Measurements from ENCODE around the gene SLC25A53.

Gene SLC25A53

GRCh38 chrX:104156630-104157529 lies at the start of gene SLC25A53:
SLC25A53 (minus strand) TSS chrX:104157009; CDS start chrX:104105257, 51,752 bp downstream.
- DNase-seq (ENCODE audit: extremely low read depth in 1 of 2, low read depth in 1 of 2), result peak; percentile 27 to 50

GRCh38 chrX:104205548-104205947 lies 48.7 kb upstream of the SLC25A53 start:
- no peak for DNase-seq (ENCODE audit: extremely low read depth in 1 of 2, low read depth in 1 of 2)

DNA sequence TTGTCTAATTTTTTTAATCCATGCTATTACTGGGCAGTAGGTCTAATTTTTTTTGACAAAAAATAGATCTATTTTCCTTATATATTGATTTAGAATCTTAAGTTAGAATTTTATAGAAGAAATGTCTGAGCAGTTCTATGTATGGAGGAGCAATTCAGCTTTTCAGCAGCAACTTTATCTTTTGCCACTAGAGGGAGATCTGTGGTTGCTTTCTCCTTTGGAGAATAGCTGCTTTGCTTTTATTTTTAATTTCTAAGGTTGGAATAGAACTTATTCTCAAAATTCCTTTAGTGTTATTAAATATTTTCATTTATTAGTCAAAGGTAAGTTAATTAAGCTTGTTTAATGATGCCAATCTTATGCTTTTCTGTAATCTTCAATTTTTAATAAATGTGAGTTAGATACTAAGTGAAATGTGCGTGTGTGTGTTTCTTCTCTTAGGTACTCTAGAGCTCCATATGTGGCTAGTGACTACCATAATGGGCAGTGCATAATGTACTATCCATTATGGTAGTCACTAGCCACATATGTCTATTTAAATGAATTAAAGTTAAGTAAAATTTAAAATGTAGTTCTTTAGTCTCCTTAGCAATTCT lies 38.8 kb upstream of the SLC25A53 start:
- no peak for DNase-seq (ENCODE audit: extremely low read depth in 1 of 2, low read depth in 1 of 2)

DNA sequence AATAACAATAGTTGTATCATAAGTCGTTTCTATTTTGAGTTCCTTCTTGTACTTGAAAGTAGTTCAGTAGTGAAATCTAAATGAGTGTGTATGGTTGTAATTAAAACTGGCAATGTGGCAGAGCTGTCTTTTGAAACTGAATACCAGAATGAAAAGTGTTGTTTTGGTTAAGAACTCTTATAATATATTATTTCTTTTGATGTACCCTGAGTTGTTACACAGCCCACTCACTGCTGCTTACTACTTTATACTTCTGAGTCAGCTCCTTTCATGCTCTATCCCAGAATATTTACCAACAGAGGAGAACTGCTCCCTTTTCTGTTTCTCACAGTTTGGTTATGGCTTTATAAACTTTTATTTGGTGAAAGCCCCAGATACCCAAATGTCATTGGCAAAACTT lies 38.2 kb upstream of the SLC25A53 start:
- no peak for DNase-seq (ENCODE audit: extremely low read depth in 1 of 2, low read depth in 1 of 2)

GRCh38 chrX:104193485-104193884 lies 36.7 kb upstream of the SLC25A53 start:
- DNase-seq (ENCODE audit: extremely low read depth in 1 of 2, low read depth in 1 of 2), result no peak

DNA sequence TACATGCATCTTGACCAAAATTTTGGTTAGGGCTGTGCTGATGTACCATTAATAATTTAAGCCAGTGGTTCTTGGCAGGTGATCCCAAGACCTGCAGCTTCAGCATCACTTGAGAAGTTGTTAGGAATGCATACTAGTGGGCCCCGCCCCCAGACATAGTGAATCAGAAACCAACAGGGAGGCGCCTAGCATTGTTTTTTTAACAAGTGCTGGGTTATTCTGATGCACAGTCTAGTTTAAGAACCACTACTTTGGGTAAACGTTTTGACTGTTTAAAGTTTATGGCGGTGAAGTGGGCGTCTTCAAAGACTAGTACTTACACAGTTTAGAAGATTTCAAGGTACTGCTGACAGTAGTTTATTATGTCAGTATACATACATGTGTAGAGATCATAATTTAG lies 33.0 kb upstream of the SLC25A53 start:
- DNase-seq (ENCODE audit: extremely low read depth in 1 of 2, low read depth in 1 of 2), result no peak

- no peak for DNase-seq (ENCODE audit: extremely low read depth in 1 of 2, low read depth in 1 of 2)
These were observed 31.1 kb upstream of the SLC25A53 start for GRCh38 chrX:104187931-104188330.

- no peak for DNase-seq (ENCODE audit: extremely low read depth in 1 of 2, low read depth in 1 of 2)
These were observed 26.9 kb upstream of the SLC25A53 start for GRCh38 chrX:104183685-104184084.

DNA sequence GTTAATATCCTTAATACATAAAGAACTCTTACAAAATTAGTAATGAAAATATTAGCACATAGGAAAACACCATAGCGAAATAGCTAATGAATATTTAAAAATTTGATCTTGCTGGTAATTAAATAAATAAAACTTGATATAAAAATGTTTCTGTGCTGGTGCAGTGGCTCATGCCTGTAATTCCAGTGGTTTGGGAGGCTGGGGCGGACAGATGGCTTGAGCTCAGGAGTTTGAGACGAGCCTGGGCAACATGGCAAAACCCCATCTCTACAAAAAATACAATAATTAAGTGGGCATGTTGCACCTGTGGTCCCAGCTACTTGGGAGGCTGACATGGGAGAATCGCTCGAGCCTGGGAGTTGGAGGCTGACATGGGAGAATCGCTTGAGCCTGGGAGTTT lies 17.0 kb upstream of the SLC25A53 start:
- no peak for DNase-seq (ENCODE audit: extremely low read depth in 1 of 2, low read depth in 1 of 2)

- DNase-seq (ENCODE audit: extremely low read depth in 1 of 2, low read depth in 1 of 2), result no peak
These were observed 16.0 kb upstream of the SLC25A53 start for GRCh38 chrX:104172788-104173187.

- no peak for DNase-seq (ENCODE audit: extremely low read depth in 1 of 2, low read depth in 1 of 2)
These were observed 15.3 kb upstream of the SLC25A53 start for GRCh38 chrX:104172121-104172520.

DNA sequence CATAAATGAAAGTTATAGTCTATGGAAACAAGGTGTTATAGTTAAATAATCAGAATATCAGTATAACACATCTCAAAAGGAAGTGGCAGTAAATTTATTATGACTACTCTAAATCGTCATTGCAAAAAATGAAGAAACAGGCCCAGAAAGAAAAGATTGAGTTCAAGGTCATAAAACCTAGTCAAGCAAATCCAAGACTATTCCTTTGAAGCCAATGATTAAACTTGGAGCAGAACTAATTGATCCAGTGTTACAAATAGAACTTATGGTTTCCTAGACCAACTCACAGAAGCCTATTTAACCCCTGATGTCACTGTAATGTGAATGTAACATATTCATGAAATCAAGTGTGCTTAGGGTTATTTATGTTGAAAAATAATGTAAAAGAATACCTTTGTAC lies 11.3 kb upstream of the SLC25A53 start:
- no peak for DNase-seq (ENCODE audit: extremely low read depth in 1 of 2, low read depth in 1 of 2)

DNA sequence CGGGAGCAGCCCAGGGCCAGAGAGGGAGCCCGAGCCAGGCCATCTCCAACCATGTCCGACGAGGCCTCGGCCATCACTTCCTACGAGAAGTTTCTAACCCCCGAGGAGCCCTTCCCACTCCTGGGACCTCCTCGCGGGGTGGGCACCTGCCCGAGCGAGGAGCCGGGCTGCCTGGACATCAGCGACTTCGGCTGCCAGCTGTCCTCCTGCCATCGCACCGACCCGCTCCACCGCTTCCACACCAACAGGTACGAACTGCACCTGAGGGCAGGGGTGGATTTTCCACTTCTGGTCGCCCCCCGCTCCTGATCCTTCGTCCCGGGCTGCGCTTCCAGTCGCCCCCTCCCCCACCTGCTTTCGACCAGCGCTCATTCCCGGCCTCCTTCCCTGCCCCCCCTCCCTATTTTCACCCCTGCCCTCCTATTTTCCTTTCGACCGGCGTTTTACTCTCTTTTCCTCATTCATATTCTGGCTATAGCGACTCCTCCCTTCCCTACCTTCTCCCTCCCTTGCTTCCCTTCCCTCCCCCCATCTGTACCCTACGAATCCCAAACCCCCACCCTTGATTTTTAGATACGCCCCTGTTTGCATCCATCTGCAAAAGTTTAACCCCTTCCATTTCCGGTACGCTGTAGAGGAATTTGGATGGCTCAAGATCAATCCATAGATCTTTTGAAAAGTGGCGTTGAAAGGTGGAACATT lies 10.1 kb upstream of the SLC25A53 start:
- no peak for DNase-seq (ENCODE audit: extremely low read depth in 1 of 2, low read depth in 1 of 2)

GRCh38 chrX:104165894-104166734 lies 9.3 kb upstream of the SLC25A53 start, which contains the start of gene FAM199X:
FAM199X (plus strand) TSS chrX:104166453; CDS start chrX:104166786, 333 bp downstream.
- peak; percentile 50 to 72 for DNase-seq (ENCODE audit: extremely low read depth in 1 of 2, low read depth in 1 of 2)

GRCh38 chrX:104151037-104151436 lies 5.8 kb downstream of the SLC25A53 start:
- no peak for DNase-seq (ENCODE audit: extremely low read depth in 1 of 2, low read depth in 1 of 2)

GRCh38 chrX:104141087-104141760 lies 15.6 kb downstream of the SLC25A53 start:
- DNase-seq (ENCODE audit: extremely low read depth in 1 of 2, low read depth in 1 of 2), result no peak

DNA sequence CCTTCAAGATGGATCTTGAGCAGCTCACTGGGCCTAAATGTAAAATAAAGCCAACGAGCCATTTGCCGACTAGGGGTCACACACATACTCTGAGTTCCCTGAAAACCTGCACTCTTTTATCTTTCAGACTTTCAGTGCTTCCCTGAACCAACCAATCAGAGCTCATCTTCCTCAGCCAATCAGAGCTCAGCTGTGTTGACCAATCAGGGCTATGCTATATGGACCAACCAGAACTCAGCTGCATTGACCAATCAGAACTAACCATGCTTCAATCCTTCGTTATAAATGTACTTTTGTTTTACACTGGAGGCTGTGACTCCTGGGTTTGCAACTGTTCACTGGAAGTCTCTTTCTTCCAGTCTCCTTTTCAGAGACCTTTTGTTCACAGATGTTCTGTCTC lies 19.3 kb downstream of the SLC25A53 start:
- no peak for DNase-seq (ENCODE audit: extremely low read depth in 1 of 2, low read depth in 1 of 2)

GRCh38 chrX:104136241-104137019 lies 20.4 kb downstream of the SLC25A53 start:
- DNase-seq (ENCODE audit: extremely low read depth in 1 of 2, low read depth in 1 of 2), result peak; percentile 17 to 18

- no peak for DNase-seq (ENCODE audit: extremely low read depth in 1 of 2, low read depth in 1 of 2)
These were observed 21.1 kb downstream of the SLC25A53 start for GRCh38 chrX:104135677-104136076.

Data from activated CD8-positive, alpha-beta memory T cell treated with anti-CD3 and anti-CD28 coated beads for 1 hour (primary cell).